Right lung (tissue), 5 donors: ENCODE results near the gene ADCY3. TPM values are rescaled to one million over a fixed set of nuclear protein-coding genes. Genes with fewer than 3 reads are reported as not detected.

Experiments
- DNase-seq, 2 donors: peaks; one replicate each; pipeline ENCODE4 v3.0.0-alpha.2; 2013
- polyA plus RNA-seq, 5 donors: library from polyadenylated mRNA; unstranded; fragments of 120-200 nt; gene quantifications; one replicate each; pipeline versions ENCODE4 v1.2.1 to v1.2.3, GENCODE V29; 2013; ENCODE audit warnings: inconsistent platforms in 1 of 5, low replicate concordance in 1 of 5; ENCODE audit not compliant: insufficient read length in 5 of 5, insufficient read depth in 1 of 5

Gene ADCY3
- polyA plus RNA-seq, 5 donors, result 33.5 to 37.9 (median 35.4) TPM

DNA sequence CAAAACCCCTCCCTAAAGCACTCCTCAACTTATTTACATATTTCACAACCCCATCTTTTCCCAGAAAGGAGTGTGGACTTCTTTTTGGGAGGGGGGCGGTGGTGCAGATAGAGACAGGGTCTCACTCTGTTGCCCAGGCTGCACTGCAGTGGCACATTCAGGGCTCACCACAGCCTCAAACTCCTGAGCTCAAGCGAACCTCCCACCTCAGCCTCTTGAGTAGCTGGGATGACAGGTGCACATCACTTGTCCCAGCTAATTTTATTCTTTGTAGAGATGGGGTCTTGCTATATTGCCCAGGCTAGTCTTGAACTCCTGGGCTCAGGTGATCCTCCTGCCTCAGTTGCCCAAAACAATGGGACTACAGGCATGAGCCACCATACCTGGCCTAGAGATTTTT lies 44.1 kb downstream of the ADCY3 start:
- DNase-seq, result no peak

DNA sequence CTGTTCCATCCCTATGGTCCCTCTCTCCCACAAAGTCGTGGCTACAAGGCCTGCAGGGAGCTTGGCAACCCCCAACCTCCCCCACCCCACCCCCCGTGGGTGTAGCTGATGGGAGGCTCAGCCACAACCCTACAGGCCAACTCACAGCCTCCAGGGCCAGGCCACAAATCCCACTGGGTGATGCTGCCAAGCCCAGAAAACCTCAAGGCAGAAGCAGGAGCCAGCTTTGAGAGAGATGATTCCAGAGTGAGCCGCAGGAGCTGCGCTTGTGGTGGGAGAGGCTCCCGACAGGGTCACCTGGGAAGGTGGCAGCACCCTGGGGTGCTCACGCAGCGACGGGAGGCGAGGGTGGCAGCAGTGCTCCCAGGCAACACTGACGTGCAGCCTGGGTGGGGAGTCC lies 44.8 kb downstream of the ADCY3 start:
- DNase-seq, result no peak

DNA sequence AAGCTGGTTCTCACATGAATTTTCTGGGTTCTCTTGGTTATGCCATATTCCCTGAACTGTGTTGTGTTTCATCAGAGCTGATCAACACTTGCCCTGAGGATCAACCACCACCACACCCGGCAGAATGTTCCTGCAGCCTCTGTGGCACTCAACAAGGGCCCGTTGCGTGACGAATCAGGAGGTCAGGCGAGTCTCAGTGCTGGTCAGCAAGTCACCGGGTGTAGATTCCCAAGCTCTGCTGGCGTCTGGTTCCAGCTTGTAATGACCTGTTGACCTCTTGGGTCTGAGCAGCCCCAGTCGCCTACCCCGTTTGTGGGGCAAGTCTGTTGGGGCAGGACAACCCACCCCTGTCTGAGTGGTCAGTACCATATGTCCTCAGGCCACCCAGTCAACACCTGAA lies 46.0 kb downstream of the ADCY3 start:
- DNase-seq, result no peak

DNA sequence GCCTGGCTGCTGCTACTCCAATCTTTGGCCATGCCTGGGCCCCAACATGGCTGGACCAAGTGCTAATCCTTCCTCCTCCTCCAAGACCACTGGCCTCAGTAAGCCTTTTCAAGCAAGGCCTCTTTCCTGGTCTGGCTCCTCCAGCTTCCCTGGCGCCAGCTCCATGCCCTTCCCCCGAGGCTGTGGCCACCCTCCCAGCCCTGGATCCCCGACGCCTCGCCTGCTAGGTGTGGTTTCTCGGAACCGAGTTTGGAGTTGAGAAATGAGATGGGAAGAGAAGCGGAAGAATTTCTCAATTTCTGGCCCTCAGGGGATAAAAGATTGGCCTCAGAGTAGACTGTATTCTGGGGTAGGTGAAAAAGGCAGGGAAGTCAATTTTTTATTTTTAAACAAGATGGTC lies 46.4 kb downstream of the ADCY3 start:
- DNase-seq, result no peak

DNA sequence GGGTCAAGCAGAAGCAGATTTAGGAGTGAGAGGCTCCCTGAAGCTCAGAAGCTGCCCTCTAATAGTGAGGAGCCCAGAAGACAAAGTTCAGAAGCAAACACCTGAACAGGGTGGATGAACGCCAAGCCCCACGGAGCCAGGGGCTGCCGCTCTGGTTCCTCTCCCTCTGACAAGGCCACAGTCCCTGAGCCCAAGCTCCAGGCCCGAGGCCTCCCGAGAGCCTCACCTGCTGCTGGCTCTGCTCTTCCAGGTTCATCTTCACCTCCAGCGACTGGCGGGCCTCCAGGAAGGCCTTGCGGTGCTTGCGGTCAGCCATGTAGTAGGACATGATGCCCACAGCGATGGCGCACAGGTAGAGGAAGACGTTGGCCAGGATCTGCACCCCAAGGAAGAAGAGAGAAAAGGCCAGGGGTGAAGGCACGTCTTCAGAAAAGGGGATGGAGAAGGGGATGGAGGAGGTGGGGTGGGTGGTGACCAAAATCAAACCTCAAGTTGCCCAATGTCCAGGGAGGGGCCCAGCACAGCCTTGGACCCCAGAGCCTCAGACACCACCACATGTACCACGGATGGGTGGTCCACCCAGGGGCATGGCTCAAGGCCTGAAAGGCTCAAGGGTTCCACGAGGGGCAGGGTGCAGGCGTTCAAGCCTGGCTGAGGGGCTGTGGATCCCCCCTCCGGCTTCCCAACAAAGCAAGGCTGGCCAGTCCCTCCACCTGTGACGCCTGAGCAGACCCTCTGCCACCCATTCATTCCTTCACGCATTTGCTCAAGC lies 47.5 kb downstream of the ADCY3 start:
- DNase-seq, result no peak

DNA sequence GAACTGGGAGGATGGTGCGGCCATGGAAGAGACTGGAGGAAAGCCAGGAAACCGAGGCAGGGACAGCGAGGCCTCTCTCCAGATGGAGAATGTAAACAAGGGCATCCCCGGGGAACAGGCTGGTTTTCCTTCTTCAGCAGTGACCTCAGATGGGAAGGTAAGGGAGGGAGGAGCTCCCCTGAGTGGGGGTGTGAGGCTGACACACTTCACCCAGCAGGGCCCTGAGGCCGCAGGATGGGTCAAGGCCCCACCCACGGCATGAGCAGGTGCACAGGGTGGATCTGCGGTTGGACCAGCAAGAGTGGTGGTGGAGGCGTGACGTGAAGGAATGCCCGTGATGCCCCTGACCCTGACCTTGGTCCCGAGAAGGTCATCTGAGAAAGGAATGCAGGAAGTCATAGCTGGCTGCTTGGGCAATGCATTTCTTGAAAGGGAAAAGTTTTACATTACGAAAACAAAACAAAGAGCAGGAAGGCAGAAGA lies 48.1 kb downstream of the ADCY3 start:
- no peak for DNase-seq

DNA sequence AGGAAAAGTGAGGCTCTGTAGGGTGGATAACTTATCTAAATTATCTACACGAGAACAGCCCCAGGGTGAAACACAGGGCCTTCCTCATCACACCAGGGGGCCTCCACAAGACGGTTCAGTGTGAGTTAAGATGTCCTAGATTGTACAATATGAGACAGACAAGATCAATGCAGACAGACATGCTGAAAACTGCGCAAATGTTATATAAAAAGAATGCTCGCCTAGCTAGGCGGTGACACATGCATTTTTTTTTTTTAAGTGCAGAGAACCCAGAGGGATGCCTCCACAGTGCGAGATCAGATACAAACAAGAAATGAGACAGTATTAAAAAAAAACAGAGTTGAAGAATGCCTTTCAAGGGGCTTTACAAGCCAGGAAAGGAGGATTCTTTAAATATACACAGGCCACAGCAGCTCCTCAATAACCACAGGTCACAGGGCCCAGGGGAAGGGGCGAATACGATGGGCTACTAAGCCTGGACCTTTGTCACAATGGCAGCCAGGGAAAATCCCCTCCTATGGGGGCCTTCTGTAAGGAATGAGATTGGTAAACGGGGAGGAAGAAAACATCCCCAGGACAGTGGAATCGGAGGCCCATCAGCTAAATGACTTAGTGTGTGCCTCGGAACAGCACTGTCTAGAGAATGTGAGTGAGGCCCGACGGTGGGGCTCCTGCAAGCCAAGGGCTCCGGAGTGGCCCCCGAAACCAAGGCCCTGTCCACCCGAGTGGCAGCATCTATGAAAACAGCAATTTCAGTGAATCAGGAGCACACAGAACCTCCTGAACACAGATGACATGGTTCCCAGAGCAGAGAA lies 48.9 kb downstream of the ADCY3 start:
- DNase-seq, result no peak

DNA sequence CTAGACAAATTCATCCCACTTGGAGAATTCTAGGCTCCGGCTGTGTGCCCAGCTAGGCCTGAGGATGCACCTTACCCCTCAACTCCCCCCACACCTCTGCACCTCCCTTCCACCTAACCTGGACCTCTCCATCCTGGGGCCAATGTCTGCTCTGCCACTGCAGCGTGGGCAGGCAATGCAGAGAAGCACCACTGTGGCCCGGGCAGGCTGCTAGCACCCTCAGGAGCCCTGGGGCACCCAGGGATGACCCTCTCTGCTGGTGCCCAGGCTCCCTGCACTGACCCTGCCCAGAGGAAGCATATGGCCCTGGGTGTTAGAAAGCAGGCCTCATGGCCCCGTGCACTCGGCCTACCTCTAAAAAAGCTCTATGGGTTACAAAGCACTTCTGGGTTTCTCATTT lies 49.6 kb downstream of the ADCY3 start:
- DNase-seq, result no peak

DNA sequence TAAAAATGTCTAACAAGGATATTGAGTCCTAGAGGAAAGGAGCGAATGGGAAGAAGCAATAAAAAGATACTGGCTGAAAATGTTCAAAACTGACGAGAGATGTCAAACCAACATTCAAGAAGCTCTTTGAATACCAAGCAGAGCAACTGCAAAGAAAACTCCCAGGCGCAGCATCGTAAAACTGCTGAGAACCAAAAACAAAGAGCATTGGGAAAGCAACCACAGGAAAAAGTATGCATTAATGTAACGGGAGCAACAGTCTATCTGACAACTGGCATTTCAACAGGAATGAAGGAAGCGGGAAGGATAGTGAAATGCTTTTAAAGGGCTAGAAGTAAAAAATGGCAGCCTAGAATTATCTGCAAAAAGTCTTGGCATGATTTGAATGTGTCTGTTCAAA lies 53.1 kb downstream of the ADCY3 start:
- no peak for DNase-seq

DNA sequence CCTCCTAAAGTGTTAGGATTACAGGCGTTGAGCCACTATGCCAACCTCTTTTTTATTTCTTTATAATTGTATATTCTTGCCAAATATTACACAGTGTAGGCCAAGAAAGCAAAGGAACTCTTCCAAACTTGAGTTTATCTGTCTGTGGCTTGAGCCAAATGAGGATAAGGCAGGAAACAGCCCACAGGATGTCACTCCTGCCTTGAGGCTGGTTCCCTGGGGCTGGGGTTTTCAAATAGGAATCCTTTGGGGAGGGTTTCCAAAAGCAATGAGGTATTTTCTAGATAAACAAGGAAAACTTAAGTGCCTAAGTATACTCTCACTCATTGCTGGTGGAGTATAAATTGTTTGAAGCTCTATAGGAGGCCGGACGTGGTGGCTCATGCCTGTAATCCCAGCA lies 56.4 kb downstream of the ADCY3 start:
- DNase-seq, result no peak

DNA sequence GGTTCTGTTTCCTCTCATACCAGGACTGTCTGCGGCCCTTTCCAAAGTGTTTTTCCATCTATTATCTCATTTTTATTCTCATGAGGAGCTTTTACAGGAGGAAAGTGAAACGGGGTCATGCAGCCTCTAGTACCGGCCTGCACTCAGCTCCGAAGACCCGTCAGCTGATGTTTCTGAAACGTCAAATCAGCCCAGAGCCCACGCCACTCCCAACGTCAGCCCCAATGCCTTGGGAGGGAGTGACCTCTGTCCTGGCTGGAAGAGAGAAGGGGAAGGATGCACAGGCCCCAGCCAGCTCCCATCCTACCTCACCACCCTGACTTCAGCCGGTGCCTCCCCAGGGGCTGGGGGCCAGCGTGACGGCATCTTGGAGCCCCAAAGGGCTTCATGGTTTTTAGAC lies 58.5 kb downstream of the ADCY3 start:
- no peak for DNase-seq

DNA sequence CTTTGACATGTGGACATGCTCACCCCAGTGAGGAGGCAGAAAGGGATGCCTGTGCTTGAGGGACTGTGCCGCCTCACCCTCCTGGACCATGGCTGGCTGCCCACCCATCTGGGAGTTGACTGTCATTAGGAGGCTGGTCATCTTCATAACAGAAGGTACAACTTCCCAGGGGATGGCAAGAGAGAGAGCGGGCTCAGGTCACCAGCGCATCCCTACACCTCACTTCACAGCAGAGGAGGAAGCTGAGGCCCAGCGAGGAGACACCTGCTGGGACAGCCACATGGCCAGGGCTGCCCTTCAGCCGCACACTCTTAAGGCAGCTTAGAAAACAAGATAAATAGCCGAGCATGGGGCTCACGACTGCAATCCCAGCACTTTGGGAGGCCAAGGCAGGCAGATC lies 59.4 kb downstream of the ADCY3 start:
- no peak for DNase-seq

DNA sequence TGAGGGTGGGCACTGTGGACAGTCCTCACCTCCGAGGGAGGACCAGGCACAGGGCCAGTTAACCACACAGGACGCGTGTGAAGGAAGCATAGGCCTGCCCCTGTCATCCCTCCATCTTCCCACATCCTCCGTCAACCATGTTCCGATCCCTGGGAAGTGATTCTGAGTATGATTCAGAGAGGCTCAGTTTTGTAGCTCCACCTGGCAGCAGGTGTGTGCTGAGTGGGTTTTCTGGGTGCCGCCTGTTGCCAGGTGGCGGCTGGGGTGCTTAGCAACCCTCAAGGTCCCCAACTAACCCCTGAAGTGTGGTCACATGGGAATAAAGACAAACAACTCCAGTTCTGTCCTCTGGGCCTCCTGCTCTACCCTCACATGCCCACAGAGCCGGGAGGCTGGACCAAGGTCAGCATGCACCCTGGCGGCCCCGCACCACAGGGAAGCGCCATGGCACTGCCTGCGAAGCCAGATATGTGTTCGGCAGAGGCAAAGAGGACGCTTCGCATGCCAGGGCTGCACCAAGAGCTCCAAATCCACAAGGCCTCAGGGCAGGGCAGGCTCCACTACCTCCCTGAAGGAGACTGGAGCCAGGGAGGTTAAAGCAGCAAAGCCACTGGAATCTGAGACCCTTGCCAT lies 60.0 kb downstream of the ADCY3 start:
- no peak for DNase-seq

DNA sequence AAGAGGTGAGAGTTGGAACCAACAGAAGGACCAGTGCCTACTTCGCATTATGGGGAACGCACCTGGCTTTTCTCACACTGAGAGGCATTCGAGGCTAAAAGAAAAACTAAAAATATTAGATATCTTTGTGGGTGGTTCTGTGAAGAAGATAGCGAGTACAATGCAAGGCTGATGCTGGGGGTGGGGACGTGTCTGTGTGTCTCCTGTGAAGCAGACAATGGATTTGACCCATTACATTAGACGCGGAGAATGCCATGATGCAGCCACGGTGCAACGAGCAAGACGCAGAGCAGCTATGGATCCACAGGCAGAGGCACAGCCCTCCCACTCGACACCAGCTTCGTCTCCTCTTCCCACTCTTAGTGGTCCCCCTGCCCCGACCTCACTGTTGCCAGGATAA lies 61.0 kb downstream of the ADCY3 start:
- no peak for DNase-seq

DNA sequence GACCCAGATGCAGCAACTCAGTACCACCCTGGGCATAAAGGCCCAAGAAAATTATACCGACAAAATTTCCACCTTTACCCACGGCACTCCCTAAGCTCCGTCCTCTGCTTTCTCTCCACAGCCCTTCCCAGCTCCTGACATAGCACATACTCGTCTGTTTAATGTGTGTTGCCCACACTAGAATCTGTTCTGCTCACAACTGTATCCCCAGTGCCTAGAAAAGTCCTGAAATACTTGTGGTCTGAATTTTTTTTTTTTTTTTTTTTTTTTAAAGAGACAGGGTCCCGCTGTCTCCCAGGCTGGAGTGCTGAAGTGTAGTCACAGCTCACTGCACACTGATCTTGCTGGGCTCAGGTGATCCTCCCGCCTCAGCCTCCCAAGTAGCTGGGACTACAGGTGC lies 62.3 kb downstream of the ADCY3 start:
- no peak for DNase-seq

DNA sequence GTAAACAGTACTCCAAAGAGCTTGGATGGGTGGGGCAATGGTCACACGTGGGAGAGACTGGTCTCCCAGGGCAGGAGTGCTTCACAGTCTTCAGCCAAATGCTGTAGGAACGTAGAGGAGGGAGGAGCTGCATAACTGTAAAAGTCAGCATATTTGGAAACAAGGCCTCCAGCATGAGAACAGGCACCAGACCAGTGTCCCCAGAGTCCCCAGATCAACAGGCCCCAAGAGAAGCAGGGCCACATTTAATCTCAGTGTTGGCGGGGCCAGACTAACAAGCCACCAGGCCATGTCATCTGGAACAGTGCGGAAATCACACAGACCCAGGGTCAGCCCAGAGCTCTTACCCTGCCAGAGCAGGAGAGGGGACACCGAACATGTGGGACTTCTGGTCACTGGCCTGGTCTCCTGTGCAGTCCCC lies 63.2 kb downstream of the ADCY3 start:
- DNase-seq, result no peak

DNA sequence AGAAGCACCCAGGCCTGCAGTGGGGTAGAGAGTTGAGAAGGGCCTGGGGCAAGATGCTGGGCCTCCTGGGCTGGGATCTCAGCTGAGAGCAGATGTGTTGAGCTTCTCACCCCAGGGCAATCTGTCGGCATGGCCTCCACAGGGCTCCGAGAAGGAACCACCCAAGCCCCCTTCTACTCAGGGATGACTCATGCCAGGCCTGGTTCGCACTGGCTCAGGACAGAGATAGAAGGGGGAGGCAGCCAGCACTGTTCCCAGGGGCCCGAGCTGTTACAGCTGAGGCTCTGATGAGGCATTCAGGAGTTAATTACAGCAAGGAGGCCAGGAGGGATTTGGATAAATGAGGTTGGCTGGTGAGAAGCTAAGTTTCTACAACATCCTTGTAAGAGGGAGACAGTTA lies 64.3 kb downstream of the ADCY3 start:
- DNase-seq, result no peak

DNA sequence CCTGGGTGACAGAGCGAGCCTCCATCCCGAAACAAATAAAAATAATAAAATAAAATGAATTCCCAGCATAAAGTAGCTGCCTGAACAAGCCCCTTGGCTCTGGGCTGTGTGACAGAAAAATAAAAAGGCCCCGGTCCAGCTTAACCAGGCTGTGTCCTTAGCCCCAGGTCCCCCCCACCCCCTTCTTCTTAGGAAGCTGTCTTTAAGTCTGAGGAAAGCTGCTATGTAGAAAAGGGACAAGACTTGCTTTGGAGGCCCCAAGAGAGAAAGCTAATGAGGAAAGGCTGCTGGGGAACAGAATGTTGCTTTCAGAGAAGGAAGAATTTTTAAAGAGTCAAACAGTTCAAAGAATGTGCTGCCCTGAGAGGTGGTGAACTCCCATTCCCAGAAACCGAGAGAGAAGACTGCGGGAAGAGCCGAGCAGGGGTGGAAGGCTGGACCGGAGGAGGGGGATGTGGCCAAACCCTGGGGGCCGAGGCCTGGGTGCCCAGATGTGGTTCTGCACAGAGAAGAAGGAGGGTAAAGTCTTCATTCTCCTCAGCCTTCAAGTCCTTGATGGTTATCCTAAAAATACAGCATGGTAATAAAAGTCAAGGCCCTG lies 64.9 kb downstream of the ADCY3 start:
- no peak for DNase-seq

DNA sequence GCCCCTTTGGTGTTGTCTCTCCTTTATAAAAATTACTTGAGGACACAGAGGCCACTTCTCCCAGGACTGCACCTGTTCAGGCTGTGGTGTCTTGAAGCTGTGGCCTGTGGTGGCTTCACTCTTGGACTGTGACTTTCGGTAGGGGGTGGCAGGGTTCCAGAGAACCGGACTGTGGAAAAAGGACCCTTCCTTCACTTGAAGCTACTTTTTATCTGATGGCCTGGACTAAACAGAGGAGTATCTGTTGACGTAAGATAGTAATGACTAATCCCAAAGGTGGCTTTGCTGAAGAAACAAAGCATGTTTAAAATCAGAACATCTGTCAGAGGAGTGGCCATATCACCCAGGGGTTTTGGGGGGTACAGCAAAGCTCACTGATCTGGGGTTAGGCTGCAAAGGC lies 66.0 kb downstream of the ADCY3 start:
- no peak for DNase-seq

DNA sequence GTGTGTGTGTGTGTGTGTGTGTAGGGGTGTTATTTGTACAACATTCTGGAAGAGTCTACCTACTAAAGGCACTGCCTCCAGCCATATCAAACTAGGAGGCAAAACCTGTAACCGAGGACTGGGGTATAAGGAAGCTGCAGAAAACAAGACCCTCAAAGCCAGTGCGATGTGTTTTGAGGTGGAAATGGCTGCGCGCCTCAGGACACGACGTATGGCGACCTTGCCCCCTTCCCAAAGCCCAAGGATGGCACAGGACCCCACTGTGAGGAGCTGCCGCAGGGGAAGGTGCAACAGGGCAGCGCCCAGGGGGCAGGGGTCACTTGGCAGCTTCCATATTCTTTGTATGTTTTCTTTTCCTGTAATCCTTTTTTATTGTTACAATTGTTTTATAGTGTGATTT lies 67.0 kb downstream of the ADCY3 start:
- DNase-seq, result no peak

DNA sequence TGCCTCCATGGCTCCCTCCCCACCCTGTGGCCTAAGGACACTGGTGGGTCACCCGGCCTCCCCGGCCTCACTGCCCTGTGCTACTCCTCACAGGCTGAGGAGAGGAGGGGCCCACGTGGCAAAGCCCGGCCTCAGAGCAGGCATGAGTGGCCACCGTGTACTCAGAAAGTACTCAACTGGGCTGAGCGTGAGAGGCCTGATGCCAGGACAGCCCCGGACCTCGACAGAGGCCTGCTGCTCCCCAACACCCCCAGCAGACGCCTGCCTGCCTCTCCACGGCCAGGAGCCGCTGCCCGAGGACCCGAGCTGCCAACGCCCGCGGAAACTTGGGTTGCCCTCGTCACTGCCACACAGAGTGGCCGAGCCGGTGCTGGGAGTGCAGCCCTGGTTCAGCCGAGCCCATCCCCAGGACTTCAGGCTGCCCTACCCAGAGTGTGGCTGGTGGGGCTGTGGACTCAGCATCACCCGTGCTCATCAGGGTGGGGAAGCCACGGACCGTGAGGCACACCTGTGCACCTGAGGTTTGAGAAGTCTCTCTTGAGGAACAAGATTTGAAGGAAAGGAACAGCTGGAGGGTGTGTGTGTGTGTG lies 67.5 kb downstream of the ADCY3 start:
- DNase-seq, result no peak

DNA sequence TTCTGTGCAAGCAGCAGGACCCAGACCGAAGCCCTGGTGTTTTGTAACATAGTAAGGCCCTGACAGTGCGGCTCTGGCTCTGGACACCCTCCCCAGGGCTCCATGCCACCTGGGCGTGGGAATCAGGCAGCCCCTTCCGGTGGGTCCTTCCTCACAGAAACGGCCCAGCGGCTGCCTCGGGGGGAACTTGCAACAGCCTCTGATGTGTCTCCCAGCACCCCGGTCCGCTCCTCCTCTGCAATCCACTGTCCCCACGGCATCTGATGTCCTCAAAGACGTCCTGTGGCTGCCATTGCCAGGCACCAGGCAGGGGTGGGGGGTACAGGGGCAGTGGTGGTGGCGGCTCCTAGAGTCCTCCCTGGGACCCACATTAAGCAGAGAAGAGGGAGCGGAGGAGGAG lies 68.0 kb downstream of the ADCY3 start:
- no peak for DNase-seq
